GM18526 (cell line): ENCODE data around the gene CKB.

Source experiments
- POLR2A ChIP-seq: IDR thresholded peaks from 3 replicates; pipeline ENCODE4 v1.6.1; 2011; ENCODE audit not compliant: insufficient read length; ENCODE audit errors: extremely low read depth

CKB gene

GRCh38 chr14:103524002-103524935 is 1.6 kb upstream of the CKB start:
- TF ChIP-seq POLR2A, result no peak

DNA sequence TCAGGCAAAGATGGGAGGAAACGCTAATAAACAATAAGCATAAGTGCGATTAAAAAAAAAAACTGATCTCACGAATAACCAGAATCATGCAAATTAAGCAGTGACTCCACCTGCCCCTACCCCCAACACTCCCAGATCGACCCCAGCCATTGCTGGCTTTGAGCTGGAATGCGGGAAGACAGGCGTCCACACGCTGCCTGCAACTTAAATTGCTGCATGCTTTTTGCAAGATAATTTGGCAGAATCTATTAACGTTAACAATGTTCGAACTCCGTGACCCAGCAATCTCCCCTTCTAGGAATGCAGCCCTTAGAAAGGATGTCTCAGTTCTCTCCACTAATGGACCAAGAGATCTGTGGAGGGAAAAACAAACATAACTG is 935 bp upstream of the CKB start:
- no peak for TF ChIP-seq POLR2A

- no peak for TF ChIP-seq POLR2A
Measured at GRCh38 chr14:103521951-103522563, 573 bp downstream of the CKB start.

GRCh38 chr14:103521438-103521950 is 1.1 kb downstream of the CKB start:
- TF ChIP-seq POLR2A, result no peak

GRCh38 chr14:103520657-103521437 is 1.8 kb downstream of the CKB start:
- TF ChIP-seq POLR2A, result no peak

DNA sequence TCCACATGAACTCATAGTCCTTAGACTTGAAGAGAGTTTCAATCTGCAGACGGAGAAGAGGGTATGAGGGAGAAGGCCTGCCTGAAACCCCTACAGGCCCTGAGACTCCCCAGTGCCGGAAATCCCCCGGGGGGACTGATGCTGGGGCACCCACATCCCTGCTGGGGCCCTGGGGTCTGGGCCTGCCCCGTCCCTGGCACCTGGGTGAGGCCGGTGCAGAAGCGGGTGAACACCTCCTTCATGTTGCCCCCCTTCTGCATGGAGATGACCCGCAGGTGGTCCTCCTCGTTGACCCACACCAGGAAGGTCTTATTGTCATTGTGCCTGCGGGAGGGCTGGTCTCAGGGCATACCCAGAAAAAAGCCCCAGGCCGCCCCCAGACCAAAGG is 2.4 kb downstream of the CKB start:
- no peak for TF ChIP-seq POLR2A

DNA sequence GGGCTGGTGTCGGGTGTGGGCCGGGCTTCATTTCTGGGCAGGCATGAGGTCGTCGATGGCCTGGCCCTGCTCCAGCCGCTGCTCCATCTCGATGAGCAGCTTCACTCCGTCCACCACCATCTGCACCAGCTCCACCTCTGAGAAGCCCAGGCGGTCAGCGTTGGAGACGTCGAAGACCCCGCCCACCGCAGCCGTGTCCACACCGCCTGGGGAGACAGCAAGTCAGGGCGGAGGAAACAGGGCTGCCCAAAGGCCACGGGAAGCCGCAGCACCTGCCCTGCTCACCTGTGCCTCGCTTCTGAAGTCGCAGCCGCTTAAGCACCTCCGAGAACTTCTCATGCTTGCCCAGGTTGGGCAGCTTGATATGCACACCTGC is 2.8 kb downstream of the CKB start:
- no peak for TF ChIP-seq POLR2A

DNA sequence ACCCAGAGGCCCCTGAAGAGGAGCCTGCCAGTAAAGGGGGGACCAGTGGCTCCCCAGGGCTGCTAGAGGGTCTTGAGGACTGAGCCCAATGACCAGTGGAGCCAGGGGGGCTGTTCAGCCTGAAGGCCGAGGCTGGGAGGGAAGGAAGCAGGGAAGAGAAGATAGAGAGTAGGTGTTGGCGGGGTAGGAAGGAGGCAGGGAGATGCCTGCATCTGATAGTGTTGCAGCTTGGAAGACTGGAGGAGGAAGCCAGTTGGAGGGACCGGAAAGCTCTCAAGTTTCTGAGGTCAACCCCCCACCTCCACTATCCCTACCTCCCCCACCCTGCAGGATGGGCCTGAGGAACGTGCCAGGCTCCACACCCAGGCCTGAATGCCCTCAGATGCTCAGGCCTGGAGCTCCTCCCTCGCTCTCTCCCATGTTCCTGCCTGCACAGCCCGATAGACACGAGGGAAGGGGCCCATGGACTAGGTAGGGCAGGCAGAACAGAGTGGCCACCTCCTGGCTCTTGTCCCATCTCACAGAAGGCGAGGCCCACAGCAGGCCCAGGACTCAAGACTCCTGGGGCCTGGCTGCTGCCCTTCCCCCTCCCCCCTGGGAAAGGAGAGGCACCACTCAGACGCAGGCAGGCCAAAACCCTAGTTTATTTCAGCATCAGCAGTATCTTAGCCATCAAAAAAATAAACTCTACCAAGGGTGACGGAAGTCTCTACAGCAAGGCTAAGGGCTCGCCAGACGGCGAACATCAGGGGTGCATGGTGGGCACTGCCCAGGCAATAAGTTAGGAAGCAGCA is 3.4 kb downstream of the CKB start:
- no peak for TF ChIP-seq POLR2A

- TF ChIP-seq POLR2A, result no peak
Measured at GRCh38 chr14:103518422-103519042, 4.1 kb downstream of the CKB start.

GRCh38 chr14:103517721-103518421 is 4.8 kb downstream of the CKB start:
- no peak for TF ChIP-seq POLR2A

- no peak for TF ChIP-seq POLR2A
Measured at GRCh38 chr14:103517174-103517566, 5.5 kb downstream of the CKB start.

GRCh38 chr14:103516426-103517173 is 6.0 kb downstream of the CKB start:
- TF ChIP-seq POLR2A, result no peak
